HG02970 (cell line): ENCODE results near the gene RAB4B.
"Not testable (repeated sequence)": the region's sequence is repeated elsewhere in the genome, so short reads cannot be mapped to it uniquely, and the experiment has no call there.

ENCODE experiments used
- ATAC-seq: cut with Tn5 transposase; IDR thresholded peaks from one replicate; pipeline ENCODE4 v1.9.1; 2021; ENCODE audit warnings: mild to moderate bottlenecking, moderate library complexity, moderate number of reproducible peaks; ENCODE audit not compliant: unreplicated experiment, low FRiP score

Gene RAB4B

DNA sequence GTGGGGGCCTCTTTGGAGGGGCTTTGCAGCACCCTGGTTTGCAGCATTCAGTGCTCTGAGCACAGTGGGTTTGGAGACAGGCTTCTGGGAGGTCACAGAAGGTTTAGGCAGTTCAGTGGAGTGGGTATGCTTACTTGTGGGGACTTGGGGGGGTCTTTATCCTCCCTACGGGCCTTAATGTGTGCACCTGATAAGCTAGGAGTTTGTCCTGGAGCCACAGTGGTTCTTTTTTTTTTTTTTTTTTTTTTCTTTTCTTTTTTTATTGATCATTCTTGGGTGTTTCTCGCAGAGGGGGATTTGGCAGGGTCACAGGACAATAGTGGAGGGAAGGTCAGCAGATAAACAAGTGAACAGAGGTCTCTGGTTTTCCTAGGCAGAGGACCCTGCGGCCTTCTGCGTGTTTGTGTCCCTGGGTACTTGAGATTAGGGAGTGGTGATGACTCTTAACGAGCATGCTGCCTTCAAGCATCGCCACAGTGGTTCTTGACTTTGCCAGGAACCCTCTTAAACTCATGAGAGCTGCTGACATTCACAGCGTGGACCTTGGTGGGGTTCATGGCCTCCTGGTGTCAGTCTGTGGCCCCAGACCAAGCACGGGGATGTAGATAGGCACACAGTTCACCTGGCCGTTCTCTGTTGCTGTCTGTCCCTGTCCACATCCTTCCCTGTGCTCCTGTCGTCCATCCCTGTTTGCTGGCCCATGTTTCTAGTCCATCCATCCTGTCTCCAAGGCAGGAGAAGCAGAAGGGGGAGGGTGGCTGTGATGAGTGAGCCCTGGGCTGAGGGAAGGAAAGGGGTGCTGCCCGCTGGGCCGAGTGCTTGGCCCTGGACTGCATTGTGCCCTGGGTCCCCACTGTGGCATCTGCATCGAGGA lies 23.6 kb downstream of the RAB4B start:
- no peak for ATAC-seq

GRCh38 chr19:40802300-40803169 lies 24.5 kb downstream of the RAB4B start:
- no peak for ATAC-seq

DNA sequence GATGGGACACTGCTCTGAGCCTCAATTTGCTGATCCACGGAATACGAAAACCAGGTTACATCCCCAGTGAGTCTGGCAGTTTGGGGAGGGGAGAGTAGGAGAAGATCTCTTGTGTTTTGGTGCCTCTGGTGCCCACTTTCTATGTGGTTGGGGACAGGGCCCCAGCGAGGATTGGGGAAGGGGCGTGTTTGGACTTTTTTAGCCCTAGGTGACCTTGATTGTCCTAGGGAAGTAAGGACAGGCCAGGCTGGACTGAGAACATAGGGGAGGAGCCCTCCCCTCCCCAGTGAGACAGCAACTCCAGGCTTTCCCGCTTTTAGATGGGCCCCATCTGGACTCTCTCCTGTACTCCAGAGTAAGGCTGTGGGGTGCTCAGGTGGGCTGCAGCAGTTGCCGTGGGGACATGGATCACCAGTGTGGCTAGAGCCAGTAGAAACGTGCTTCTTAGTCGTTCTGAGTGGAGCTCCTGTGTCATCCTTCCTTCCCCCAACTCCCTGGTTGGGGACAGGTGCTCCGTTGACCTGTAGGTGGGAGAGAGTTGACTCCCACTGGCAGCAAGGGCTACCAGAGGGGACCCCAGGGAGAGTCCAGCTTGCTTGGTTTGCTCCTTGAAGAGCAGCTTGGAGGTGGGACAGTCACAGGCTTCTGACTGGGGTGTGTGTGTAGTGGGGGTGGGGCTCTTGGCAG lies 25.3 kb downstream of the RAB4B start:
- no peak for ATAC-seq

GRCh38 chr19:40803857-40804782 lies 26.1 kb downstream of the RAB4B start:
- no peak for ATAC-seq

- ATAC-seq, result no peak
Observed at GRCh38 chr19:40804783-40805242, 26.8 kb downstream of the RAB4B start.

- ATAC-seq, result no peak
Observed at GRCh38 chr19:40805258-40805868, 27.3 kb downstream of the RAB4B start.

DNA sequence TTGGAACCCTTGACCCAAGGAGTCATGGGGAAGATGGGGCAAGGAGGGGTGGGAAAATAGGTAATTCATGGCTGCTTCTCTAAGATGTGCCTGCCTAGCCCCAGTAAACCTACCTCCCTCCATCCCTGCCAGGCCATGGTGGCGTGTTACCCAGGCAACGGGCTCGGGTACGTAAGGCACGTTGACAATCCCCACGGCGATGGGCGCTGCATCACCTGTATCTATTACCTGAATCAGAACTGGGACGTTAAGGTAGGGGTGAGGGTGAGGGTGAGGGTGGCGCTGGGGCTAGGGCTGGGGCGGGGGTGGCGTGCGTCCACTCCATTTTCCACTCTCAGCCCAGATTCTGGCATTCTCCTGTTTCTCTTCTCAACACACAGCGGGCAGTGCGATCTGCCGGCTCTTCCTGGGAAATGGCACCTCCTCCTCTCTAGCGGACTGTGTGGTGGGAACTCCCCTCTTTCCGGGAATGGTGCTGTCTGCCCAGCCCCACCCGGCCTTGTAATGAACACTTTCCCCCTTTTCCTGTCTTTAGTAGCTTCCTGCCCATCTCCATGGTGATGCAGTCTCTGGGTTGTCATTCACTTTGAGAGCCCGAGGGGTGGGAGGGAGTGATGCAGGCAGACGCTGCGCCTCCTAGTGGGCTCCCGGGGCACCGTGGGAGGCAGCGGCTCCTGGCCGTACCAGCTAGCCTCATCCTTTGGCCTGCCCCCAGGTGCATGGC lies 28.5 kb downstream of the RAB4B start:
- ATAC-seq, result no peak

DNA sequence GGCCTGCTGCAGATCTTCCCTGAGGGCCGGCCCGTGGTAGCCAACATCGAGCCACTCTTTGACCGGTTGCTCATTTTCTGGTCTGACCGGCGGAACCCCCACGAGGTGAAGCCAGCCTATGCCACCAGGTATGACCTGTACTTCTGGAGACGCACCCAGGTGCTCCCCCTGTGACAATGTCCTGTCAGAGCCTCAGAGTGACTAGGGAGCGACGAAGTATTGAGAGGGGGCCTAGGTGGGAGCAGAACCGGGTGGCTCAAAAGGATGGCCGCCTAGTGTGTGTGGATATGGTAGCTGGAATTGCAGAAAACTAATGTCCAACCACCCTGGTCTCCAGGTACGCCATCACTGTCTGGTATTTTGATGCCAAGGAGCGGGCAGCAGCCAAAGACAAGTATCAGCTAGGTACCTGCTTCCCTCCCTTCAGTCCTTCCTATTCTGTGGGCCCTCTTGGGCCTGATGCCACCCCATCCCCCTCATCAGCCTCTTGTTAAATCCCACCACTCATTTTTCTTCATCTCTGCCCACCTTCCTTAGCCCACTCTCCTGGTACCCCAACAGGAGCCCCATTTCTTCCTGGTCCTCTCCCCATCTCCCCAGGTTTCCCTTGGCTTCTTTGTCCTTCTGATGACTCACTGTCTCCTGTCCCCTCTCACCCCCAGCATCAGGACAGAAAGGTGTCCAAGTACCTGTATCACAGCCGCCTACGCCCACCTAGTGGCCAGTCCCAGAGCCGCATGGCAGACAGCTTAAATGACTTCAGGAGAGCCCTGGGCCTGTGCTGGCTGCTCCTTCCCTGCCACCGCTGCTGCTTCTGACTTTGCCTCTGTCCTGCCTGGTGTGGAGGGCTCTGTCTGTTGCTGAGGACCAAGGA lies 29.3 kb downstream of the RAB4B start:
- no peak for ATAC-seq

DNA sequence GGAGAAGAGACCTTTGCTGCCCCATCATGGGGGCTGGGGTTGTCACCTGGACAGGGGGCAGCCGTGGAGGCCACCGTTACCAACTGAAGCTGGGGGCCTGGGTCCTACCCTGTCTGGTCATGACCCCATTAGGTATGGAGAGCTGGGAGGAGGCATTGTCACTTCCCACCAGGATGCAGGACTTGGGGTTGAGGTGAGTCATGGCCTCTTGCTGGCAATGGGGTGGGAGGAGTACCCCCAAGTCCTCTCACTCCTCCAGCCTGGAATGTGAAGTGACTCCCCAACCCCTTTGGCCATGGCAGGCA lies 29.9 kb downstream of the RAB4B start:
- ATAC-seq, result no peak

GRCh38 chr19:40808497-40808896 lies 30.4 kb downstream of the RAB4B start:
- ATAC-seq, result no peak

- ATAC-seq, result no peak
Observed at GRCh38 chr19:40809358-40810086, 31.5 kb downstream of the RAB4B start.

- ATAC-seq, result no peak
Observed at GRCh38 chr19:40810160-40810559, 32.1 kb downstream of the RAB4B start.

DNA sequence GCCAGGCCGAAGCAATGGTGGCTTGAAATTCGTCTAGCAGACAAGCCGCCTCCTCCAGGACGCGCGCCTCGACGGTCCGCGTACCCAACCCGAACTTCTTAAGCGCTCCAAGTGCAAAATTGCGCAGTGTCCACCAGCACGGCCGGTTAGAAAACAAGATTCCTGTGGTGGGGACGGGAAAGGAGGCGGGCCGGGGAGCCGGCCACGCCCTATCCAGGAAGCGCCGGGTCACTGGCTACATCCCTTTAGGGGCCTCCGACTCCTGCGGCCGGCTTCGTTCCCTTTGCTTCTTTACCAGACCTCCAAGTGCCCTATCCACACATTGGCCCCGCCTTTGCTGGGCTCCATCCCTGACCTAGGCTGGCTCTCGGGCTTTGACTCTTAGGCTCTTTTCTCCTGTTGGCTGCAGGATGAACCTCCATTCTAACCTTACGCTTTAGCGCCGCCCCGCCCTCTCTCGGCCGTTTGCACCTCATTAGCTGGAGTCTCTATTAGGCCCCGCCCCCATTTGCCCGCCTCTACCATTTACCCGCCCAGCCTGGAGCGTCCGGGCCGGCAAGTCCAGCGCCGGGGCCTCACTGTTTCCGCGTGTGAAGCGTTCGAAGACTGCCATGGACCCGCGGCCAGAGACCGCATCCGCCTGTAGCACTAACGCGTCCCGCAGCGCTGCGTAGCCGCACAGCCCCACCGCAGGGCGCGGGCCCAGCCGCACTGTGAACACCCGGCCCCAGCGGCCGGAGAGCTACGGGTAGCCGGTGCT lies 32.8 kb downstream of the RAB4B start:
- peak; percentile 58 for ATAC-seq

GRCh38 chr19:40811478-40812341 lies 33.7 kb downstream of the RAB4B start:
- ATAC-seq, result no peak

- not testable (repeated sequence) for ATAC-seq
Observed at GRCh38 chr19:40812571-40812970, 34.5 kb downstream of the RAB4B start.

- ATAC-seq, result no peak
Observed at GRCh38 chr19:40813182-40813581, 35.1 kb downstream of the RAB4B start.
